ENCODE measurements around the gene EBF3. TPM values are rescaled to one million over a fixed set of nuclear protein-coding genes. Genes with fewer than 3 reads are reported as not detected.

The EBF3 gene
- total RNA-seq (1 to 10 TPM; 3.6 to 8.8 (median 7.2) TPM), polyA plus RNA-seq (1 to 10 TPM; 4.3 TPM)
- long read RNA-seq, donor 1, partial matches to known transcripts: 0 of 1 reads
- long read RNA-seq, donor 1, other reads (novel, unspliced or antisense): 1 of 1 reads
- long read RNA-seq, donor 2: 0 reads
- long read RNA-seq, donor 3: 0 reads

GRCh38 chr10:129963641-129964501 is at the start of gene EBF3:
Gene EBF3, minus strand, starts transcription at chr10:129964274. Its CDS starts 506 bp downstream, at chr10:129963768.
- Histone ChIP-seq H3K27me3 (peaks cover 16 to 98% (median 56%) of the 10 kb centered on the region in 9 donors), H3K27ac (peak within 1 kb of the TSS; percentile 79 to 94 (median 90)), H3K4me3 (peak within 1 kb of the TSS; percentile 63 to 93 (median 73)), H3K36me3 (no peaks in the 10 kb centered on the region), H3K4me1 (peaks cover 0 to 53% (median 8%) of the 10 kb centered on the region in 12 donors), H3K9me3 (no peaks in the 10 kb centered on the region)
- TF ChIP-seq POLR2A (IDR thresholded peaks at IDR 0.05) (peak; percentile 67 to 98), CTCF (IDR thresholded peaks at IDR 0.05) (peak in 1 of 12 donors; percentile 8)
- ATAC-seq (peak; percentile 83 to 87 (median 83)), DNase-seq (peak; percentile 88 to 94 (median 91))
- intact Hi-C loops (cut with DNase I): loop anchor here in 6 of 10 donors (2.0 to 10.0 kb wide), 9 partner anchors 72 to 942 kb away; partner anchors contain the start of gene MGMT (in 2 of the 6)
- WGBS, 4 donors: 0 to 5% (median 1%) methylated on average over 11 to 131 of the region's 131 CpGs

- no peak for ATAC-seq
- 85 to 90% (median 88%) methylated on average over 33 of the region's 33 CpGs for WGBS, 4 donors
- TF ChIP-seq CTCF (IDR thresholded peaks at IDR 0.05): no peak
- no peak for TF ChIP-seq POLR2A (IDR thresholded peaks at IDR 0.05)
- H3K36me3 ChIP-seq: no peaks in the 10 kb centered on the region
- intact Hi-C loops (cut with DNase I): no loop called here
- no peaks in the 10 kb centered on the region for H3K4me1 ChIP-seq
- no peak for DNase-seq
- no peak overlapping the region for H3K27ac ChIP-seq
- peaks cover 0 to 20% (median 0%) of the 10 kb centered on the region in 9 donors for H3K27me3 ChIP-seq
- H3K4me3 ChIP-seq: no peak overlapping the region
- no peaks in the 10 kb centered on the region for H3K9me3 ChIP-seq
These were observed 49.5 kb upstream of the EBF3 start for GRCh38 chr10:130013335-130014262.

- Histone ChIP-seq H3K4me1 (no peaks in the 10 kb centered on the region), H3K27me3 (peaks cover 0 to 24% (median 0%) of the 10 kb centered on the region in 9 donors), H3K4me3 (no peak overlapping the region), H3K36me3 (no peaks in the 10 kb centered on the region), H3K27ac (no peak overlapping the region), H3K9me3 (no peaks in the 10 kb centered on the region)
- ATAC-seq (no peak), DNase-seq (no peak)
- intact Hi-C loops (cut with DNase I): no loop called here
- TF ChIP-seq POLR2A (IDR thresholded peaks at IDR 0.05) (no peak), CTCF (IDR thresholded peaks at IDR 0.05) (no peak)
- 44 to 63% (median 60%) methylated on average over 12 of the region's 12 CpGs for whole genome bisulfite sequencing, 4 donors
These were observed 48.1 kb upstream of the EBF3 start for GRCh38 chr10:130012129-130012528.
